ENCODE measurements around the gene DEFB118.
"Not testable (repeated sequence)": the region's sequence is repeated elsewhere in the genome, so short reads cannot be mapped to it uniquely, and the experiment has no call there.

DEFB118 gene

GRCh38 chr20:31368301-31368700, at the start of gene DEFB118:
TSS of gene DEFB118 (plus strand) at chr20:31368601. CDS start at chr20:31368651, 50 bp downstream.
- no peak for DNase-seq (ENCODE audit: low read depth)
- H3K4me3 ChIP-seq (ENCODE audit: control insufficient read depth, low read depth, low read length): no peak within 1 kb of the TSS
- no peak for TF ChIP-seq CTCF (IDR thresholded peaks at IDR 0.05; ENCODE audit: control insufficient read depth, insufficient read depth, low read depth, low read length, missing control alignments)

- DNase-seq (ENCODE audit: low read depth): no peak
- TF ChIP-seq CTCF (IDR thresholded peaks at IDR 0.05; ENCODE audit: control insufficient read depth, insufficient read depth, low read depth, low read length, missing control alignments): no peak
- H3K4me3 ChIP-seq (ENCODE audit: control insufficient read depth, low read depth, low read length): no peak overlapping the region
Observed at GRCh38 chr20:31322504-31322903, 45.9 kb upstream of the DEFB118 start.

GRCh38 chr20:31330893-31331292, 37.5 kb upstream of the DEFB118 start:
- no peak for DNase-seq (ENCODE audit: low read depth)
- TF ChIP-seq CTCF (IDR thresholded peaks at IDR 0.05; ENCODE audit: control insufficient read depth, insufficient read depth, low read depth, low read length, missing control alignments): no peak
- no peak overlapping the region for H3K4me3 ChIP-seq (ENCODE audit: control insufficient read depth, low read depth, low read length)

GRCh38 chr20:31341470-31341869, 26.9 kb upstream of the DEFB118 start:
- no peak for DNase-seq (ENCODE audit: low read depth)
- TF ChIP-seq CTCF (IDR thresholded peaks at IDR 0.05; ENCODE audit: control insufficient read depth, insufficient read depth, low read depth, low read length, missing control alignments): no peak

GRCh38 chr20:31355981-31356380, 12.4 kb upstream of the DEFB118 start:
- DNase-seq (ENCODE audit: low read depth): no peak
- no peak for TF ChIP-seq CTCF (IDR thresholded peaks at IDR 0.05; ENCODE audit: control insufficient read depth, insufficient read depth, low read depth, low read length, missing control alignments)
- no peak overlapping the region for H3K4me3 ChIP-seq (ENCODE audit: control insufficient read depth, low read depth, low read length)

More at GRCh38 chr20:31341470-31341869, 26.9 kb upstream of the DEFB118 start:
- H3K4me3 ChIP-seq (ENCODE audit: control insufficient read depth, low read depth, low read length): no peak overlapping the region

- no peak overlapping the region for H3K4me3 ChIP-seq (ENCODE audit: control insufficient read depth, low read depth, low read length)
- DNase-seq (ENCODE audit: low read depth): no peak
- TF ChIP-seq CTCF (IDR thresholded peaks at IDR 0.05; ENCODE audit: control insufficient read depth, insufficient read depth, low read depth, low read length, missing control alignments): no peak
Observed at GRCh38 chr20:31363295-31363694, 5.1 kb upstream of the DEFB118 start.

- H3K4me3 ChIP-seq (ENCODE audit: control insufficient read depth, low read depth, low read length); DNase-seq (ENCODE audit: low read depth): not testable (repeated sequence)
Observed at GRCh38 chr20:31364272-31364671, 4.1 kb upstream of the DEFB118 start.

Data from AG09309 (cell line).